HG02798 (cell line): ENCODE data around the gene GOLGA6L7.
"Not testable (repeated sequence)": the region's sequence is repeated elsewhere in the genome, so short reads cannot be mapped to it uniquely, and the experiment has no call there.

Experiments
- ATAC-seq: cut with Tn5 transposase; IDR thresholded peaks from one replicate; pipeline ENCODE4 v1.9.1; 2021; ENCODE audit warnings: mild to moderate bottlenecking; ENCODE audit not compliant: unreplicated experiment, poor library complexity

Gene GOLGA6L7

DNA sequence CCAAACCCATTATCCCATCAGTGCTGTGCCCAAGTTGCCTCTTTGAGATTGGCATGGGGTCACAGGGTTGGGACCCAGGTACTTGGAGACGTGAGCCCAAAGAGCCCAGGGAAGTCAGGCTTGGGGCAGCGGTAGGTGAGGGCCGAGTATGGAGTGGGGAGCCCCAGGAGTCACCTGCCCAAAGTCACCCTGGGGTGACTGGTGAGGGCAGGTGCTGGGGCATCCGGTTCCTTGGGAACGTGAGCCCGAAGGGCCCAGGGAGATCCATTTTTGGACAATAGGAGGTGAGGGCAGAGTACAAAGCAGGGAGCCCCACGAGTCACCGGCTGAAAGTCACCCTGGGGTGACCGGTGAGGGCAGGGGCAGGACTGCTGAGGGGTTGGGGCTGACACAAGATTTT lies 485 bp downstream of the GOLGA6L7 start:
- not testable (repeated sequence) for ATAC-seq

DNA sequence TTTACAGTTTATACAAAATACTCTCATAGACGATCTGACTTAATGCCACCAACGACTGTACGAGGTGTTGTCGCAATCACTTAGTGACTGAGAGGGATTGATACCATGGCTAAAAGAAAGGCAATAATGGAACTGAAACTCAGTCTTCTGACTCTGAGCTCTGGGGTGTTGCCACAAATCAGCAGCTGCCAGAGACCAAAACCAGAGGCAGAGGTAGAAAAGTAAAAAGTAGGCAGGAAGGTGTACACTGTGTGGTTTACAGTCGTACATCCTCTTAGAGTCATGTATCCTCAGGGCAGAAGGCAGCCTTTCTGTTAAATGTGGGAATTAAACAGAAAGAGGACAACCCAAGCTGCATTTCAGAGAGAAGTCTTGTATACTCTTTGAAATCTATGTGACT lies 1.2 kb downstream of the GOLGA6L7 start:
- not testable (repeated sequence) for ATAC-seq

DNA sequence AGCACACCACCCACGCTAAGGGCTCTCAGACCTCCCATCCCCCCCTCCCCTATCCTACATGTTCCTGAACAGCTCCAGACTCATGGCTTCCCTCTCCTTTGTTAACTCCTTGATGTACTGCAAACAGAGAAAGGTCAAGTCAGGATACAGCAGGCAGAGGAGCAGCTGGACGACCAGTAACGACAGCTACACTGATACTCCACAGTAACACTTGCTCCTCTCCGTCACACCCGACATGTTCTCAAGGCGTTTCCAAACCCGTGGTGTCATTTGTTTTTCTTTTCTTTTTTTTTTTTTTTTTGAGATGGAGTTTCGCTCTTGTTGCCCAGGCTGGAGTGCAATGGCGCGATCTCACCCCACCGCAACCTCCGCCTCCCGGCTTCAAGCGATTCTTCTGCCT lies 4.3 kb downstream of the GOLGA6L7 start:
- not testable (repeated sequence) for ATAC-seq

DNA sequence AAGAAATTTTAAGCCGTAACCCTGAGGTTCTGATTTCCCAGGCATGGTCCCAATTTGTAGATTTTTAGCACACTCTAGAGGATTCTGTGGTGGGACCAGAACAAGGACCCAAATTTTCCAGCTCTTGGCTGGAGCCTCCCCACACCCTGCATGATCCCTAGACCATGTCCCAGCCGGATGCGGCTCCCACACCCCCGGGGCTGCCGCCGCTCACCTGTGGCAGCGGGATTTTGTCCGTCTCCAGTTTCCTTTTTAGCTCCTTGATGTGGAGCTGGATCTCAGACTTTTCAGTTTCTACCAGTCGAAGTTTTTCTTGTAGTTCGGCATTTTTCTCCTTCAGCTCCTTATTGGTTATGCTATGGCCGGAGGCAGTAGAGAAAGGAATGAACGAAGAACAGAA lies 4.9 kb downstream of the GOLGA6L7 start:
- ATAC-seq = not testable (repeated sequence)

DNA sequence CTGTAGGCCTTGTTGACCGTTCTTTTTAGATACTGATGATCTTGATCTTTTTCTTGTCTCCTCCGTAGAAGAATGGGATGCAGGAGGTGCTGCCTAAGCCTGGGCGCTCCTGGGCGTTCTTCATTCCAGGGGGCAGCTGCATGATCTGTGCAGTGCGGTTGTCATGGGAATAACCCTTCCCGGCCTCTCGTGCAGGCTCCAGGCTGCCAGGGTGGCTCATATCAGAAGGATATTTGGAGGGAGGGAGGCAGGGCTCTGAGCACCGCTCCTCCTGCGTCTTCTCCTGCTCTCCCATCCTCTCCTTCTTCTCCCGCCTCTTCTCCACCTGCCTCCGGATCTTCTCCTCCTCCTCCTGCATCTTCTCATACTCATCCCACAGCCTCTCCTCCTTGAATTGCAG lies 6.2 kb downstream of the GOLGA6L7 start:
- ATAC-seq = not testable (repeated sequence)

DNA sequence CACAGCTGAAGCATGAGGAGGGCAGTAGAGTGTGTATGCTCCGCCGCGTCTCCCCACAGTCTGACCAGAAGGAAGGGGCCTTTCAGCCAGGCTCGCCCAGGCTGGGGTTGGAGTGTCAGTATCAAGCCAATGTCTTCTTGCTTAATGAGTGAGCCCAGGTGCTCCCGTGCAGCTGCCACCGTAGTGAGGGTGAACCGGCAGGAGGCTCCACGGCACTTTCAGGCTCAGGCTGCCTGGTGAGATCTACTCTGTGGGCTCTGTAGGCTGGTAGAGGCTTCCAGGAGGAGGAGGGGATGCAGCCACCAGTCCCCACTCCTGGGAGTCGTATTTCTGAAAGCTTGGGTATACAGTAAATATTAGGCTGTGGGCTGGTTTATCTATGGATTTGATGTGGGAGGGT lies 8.2 kb downstream of the GOLGA6L7 start:
- not testable (repeated sequence) for ATAC-seq

DNA sequence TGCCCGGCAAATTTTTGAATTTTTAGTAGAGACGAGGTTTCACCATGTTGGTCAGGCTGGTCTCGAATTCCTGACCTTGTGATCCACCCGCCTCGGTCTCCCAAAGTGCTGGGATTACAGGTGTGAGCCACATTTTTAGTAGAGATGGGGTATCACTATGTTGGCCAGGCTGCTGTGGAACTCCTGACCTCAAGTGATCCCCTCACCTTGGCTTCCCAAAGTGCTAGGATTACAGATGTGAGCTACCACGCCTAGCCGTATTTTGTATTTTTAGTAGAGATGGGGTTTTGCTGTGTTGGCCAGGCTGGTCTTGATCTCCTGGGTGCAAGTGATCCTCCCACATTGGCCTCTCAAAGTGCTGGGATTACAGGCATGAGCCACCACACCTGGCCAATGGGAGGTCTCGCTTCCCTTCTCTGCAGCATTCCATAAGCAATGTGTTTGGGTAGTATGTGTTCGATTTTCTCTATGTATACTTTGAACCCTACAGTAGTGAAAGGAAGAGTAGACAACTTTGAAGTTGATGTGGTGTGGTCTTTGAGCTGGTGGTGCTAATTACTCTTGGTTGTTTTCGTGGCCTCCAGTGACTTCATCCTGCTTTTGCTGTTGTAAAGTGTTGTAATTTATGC lies 13.4 kb downstream of the GOLGA6L7 start:
- not testable (repeated sequence) for ATAC-seq

DNA sequence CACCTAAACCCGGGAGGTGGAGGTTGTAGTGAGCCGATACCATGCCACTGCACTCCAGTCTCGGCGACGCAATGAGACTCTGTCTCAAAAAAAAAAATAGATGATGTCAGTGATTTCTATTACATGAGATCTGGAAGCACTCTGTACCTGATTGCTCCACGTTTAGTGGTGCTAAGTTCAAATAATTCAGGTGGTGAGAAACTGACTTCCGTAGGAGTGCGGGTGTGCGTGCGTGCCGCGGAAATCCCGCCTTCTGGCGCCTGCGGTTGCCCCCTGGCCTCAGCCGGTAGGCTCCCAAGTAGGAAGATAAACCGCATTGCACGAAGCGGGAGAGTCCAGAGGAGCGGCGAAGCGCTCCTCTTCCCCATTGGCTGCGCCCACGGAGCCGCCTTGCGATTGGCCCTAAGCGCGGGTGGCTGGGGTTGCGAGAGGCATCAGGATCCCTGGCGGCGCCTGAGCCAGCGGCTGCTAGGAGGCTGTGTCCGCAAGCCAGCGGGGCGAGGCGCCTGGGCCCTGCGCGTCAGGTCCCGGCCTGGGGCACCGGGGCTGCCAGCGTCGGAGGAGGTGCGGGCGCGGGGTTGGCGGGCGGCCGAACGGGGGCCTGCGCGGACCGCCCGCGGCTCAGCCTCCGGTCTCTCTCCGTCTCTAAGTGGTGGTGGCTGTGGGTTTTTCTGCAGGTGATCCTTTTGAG lies 16.4 kb downstream of the GOLGA6L7 start:
- ATAC-seq = not testable (repeated sequence)

DNA sequence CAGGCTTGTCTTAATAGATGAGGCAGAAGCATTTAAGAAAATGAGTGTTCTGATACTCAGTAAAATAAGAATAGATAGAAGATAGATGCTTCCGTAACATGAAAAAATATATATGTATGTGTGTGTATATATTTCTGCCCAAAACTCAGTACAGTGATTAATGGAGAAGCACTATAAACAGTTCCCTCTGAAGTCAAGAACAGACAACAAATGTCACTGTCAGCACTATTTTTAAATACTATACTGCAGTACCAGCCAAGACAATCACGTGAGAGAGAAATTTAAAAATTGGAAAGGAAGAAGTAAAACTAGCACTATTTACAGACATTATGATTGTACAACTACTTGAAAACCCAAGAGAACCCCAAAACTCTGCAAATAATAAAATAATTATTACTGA lies 27.0 kb downstream of the GOLGA6L7 start:
- not testable (repeated sequence) for ATAC-seq

DNA sequence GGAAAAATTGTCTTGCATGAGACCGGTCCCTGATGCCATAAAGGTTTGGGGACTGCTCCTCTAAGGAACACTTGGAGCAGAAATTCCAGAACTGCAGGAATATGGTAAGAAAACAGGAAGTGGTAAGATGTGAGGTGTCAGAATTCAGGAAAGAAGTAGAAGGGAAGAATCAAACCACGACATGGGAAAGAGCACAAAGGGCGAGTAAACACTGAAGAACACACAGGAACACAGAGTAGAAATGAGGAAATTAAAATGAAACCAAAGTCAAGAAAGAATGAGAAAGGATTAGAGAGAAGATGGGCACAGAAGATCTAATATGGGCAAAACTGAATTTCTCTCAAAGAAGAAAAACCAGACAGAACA lies 28.5 kb downstream of the GOLGA6L7 start:
- ATAC-seq = not testable (repeated sequence)

DNA sequence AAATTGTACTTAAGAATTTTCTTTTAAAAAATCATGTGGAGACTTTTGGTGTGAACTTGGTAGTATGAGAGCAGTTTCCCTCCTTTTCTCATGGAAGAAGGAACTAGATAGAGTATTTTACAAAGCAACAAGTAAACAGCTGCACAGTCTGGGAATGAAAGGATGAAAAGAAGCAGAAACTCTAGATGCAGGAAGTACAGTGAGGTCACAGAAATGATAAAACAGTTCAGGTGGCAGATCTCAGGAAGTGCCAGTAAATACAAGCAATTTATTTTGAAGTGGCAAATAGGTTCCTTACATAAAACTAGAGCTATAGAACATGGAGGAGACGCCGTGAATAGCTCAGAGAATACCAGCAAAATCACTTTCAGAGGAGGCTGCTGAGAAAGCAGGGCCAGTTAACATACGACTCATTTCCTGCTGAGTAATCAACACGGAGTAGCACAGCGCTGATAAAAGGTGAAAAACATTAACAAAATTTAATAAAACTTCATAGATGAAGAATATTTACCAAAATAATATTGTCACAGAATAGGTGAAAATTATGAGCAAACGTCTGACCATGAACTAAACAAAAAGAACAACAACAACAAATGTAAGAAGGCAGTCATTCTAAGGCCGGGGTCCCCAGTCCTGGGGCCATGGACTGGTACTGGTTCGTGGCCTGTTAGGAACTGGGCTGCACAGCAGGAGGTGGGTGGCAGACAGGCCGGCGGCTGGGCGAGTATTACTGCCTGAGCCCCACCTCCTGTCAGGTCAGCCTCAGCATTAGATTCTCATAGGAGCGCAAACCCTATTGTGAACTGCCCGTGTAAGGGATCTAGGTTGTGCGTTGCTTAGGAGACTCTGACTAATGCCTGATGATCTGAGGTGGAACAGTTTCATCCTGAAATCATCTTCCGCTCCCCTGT lies 29.2 kb downstream of the GOLGA6L7 start:
- not testable (repeated sequence) for ATAC-seq

DNA sequence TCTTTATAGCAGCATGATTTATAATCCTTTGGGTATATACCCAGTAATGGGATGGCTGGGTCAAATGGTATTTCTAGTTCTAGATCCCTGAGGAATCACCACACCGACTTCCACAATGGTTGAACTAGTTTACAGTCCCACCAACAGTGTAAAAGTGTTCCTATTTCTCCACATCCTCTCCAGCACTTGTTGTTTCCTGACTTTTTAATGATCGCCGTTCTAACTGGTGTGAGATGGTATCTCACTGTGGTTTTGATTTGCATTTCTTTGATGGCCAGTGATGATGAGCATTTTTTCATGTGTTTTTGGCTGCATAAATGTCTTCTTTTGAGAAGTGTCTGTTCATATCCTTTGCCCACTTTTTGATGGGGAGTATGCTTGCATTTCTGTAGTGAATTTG lies 30.3 kb downstream of the GOLGA6L7 start:
- not testable (repeated sequence) for ATAC-seq

DNA sequence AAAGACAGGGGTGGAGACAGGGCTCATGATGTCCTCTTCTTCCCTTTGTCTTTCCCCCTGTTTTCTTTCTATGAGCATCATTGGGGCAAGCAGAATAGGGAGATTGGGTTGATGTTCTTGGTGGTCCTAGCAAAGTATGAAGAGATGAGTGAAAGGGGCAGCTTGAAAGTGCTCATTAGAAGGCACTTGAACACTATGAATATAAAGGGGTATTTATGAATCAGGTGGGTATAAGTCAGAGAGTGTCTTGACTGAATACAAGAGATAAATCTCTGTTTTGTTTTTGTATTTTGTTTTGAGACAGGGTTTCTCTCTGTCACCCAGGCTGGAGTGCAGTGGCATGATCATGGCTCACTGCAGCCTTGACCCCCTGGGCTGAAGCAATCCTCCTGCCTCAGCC lies 34.4 kb downstream of the GOLGA6L7 start:
- ATAC-seq = not testable (repeated sequence)

DNA sequence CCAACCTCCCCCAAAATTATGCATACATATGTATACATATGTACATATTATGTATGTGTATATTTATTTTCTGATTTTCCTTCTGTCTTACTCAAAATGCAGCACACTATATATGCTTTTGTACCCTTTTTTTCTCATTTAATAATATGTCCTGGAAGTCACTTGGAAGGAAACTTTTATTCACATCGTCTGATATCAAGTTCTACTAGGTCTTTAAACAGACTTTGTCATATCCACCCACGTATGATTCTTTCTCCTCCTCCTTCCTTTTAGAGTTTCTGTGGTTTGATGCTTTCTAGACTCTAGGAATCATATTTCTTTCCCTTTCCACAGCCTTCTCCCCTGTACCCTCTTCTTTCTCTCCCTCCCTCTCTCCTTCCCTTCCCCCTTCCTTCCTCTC lies 35.1 kb downstream of the GOLGA6L7 start:
- ATAC-seq = not testable (repeated sequence)

DNA sequence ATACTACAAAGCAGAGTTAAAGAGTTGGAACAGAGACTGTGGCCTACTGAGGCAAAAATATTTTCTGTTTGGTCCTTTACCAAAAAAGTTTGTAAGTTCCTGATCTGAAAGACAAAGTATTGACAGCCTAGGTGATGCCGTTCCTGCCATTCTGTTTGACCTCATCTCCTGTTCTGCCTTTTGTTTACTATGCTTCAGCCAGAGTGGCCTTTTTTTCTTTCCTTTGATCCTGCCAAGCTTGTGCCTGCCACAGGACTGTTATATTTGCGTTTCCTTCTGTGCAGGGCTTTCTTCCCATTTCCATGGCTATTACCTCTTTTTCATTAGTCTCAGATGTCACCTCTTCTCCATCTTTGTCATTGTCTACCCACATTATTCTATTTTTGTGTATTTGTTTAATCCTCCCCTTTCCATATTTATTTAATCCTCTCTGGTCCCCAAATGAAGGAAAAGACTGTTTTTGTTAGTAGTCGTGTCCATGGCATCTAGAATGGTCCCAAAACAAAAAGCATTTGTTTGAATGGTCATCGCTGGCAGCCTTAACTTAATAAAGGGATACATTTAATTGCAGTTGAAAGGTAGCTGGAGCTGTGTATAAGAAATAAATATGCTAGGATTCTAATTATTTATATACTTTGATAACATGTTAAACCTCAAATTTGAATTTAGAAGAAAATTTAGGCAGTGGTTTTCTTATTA lies 36.4 kb downstream of the GOLGA6L7 start:
- ATAC-seq = not testable (repeated sequence)

DNA sequence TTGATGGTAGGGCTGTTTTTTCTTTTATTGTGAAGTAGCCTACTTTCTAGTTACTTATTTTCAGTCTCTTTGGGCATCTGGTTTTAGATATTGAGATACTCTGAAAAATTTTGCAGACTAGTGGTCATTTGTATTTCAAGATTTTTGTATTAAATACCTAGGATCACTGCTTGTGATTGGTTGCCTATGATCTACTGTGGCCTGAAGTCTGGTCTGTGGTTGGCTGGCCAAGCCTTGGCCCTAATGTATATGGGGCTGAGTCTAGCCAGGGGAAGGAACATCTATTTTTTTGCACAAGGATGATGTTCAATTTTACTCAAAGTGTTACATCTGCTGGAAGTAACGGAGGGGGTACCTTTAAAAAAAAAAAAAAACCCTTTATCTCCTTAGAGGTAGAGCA lies 38.0 kb downstream of the GOLGA6L7 start:
- not testable (repeated sequence) for ATAC-seq

DNA sequence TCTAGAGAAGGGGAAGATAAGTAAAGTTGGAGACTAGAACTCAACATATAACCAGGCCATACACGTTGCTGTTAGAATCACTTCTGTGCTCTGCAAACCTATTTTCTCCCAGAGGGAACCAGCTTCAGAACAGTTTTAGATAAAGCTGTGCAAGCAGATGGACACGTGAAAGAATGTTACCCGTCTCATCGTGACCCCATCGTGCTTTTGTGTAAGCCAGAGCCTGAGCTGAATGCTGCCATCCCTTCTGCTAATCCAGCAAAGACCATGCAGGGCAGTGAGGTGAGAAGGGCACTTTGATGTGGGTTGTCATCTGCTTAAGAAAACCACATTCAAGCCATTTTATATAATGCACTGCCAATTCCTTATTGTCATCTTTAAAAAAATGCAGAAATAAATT lies 40.3 kb downstream of the GOLGA6L7 start:
- ATAC-seq = not testable (repeated sequence)

DNA sequence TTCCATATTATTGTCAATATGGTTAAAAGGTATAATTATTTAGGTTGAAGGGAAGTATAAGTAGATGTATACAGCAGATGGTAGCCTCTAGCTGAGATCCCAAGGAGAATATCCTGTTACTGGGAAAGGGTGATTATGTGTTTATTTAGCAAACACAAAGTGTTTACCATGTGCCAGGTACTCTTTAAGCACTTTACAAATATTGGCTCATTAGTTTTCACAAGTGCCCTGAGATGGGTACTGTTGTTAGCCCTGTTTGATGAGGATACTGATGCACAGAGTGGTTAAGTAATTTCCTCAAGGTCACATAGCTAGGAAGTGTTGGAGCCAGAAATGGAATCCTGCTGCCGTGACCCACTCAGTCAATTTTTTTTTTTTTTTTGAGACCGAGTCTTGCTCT lies 48.1 kb downstream of the GOLGA6L7 start:
- not testable (repeated sequence) for ATAC-seq

DNA sequence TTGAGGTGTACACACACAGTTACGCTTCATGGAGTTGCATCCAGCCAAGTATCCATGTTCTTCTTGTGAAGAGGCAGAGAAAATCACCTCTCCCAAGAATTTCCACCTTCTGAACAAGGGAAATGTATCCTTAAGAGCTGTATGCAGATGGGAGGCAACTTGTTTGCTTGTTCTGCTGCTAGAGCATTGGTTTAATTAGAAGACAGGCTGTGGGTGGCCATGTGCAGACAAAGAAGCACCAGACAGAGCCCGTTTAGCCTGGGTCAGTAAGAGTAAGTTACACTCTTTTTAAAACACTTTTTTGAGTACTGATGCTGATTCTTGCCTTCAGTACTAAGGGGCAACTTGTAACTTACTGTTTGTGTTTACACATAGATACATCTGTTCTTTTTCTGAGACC lies 50.2 kb downstream of the GOLGA6L7 start:
- not testable (repeated sequence) for ATAC-seq

DNA sequence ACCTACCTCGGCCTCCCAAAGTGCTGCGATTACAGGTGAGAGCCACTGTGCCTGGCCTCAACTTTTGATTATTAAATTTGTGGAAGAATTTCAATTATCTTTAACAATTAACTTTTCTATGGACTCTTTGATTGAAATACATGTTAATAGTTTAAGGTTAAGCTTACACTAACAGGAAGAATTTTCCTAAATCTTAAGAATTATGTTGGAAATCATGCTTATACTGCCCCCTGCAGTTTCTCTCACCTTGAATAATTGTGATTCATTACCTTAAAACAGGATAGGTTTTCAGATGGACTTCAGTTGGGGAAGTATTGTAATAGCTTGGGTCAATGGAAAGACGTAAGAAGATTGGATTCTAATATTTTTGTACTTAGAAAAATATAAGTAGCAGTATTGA lies 54.2 kb downstream of the GOLGA6L7 start:
- ATAC-seq = not testable (repeated sequence)
